Type B pancreatic cell (in vitro differentiated cells): ENCODE measurements around the gene HBG2. TPM values are rescaled to one million over a fixed set of nuclear protein-coding genes. Genes with fewer than 3 reads are reported as not detected.

Experiments used
- DNase-seq: peaks from one replicate; pipeline ENCODE4 v3.0.0; 2021; ENCODE audit warnings: mixed read lengths; ENCODE audit not compliant: unreplicated experiment; ENCODE audit errors: extremely low spot score
- H3K27ac Mint-ChIP-seq: 2 replicates; pipeline ENCODE4 v1.8.0; 2021; ENCODE audit warnings: mild to moderate bottlenecking, mixed read lengths
- H3K27me3 Mint-ChIP-seq: 2 replicates; pipeline ENCODE4 v1.8.0; 2021; ENCODE audit warnings: mixed read lengths
- H3K36me3 Mint-ChIP-seq: 2 replicates; pipeline ENCODE4 v1.8.0; 2021; ENCODE audit warnings: mixed read lengths
- H3K4me1 Mint-ChIP-seq: one replicate; pipeline ENCODE4 v1.8.0; 2021; ENCODE audit warnings: mixed read lengths; ENCODE audit not compliant: unreplicated experiment
- H3K4me3 Mint-ChIP-seq: 2 replicates; pipeline ENCODE4 v1.8.0; 2021; ENCODE audit warnings: mild to moderate bottlenecking, mixed read lengths
- H3K9me3 Mint-ChIP-seq: 2 replicates; pipeline ENCODE4 v1.8.0; 2021; ENCODE audit warnings: mixed read lengths
- total RNA-seq: library from RNA; stranded (reverse); gene quantifications from 2 replicates; pipeline ENCODE4 v1.2.1, GENCODE V29; 2021; ENCODE audit warnings: low replicate concordance
- TF ChIP-seq, protein P1 (sequence below): fragments of 200-600 bp; sonication (generic); conservative IDR thresholded peaks from 2 replicates; pipeline ENCODE4 v1.5.0; 2021; ENCODE audit warnings: antibody characterized with exemption, mild to moderate bottlenecking

The HBG2 gene
- total RNA-seq, 1 donor from 2014 or later, result not detected

DNA sequence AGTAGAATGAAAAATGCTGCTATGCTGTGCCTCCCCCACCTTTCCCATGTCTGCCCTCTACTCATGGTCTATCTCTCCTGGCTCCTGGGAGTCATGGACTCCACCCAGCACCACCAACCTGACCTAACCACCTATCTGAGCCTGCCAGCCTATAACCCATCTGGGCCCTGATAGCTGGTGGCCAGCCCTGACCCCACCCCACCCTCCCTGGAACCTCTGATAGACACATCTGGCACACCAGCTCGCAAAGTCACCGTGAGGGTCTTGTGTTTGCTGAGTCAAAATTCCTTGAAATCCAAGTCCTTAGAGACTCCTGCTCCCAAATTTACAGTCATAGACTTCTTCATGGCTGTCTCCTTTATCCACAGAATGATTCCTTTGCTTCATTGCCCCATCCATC lies 30.1 kb upstream of the HBG2 start:
- no peaks in the 10 kb centered on the region for H3K4me1 Mint-ChIP-seq
- H3K27ac Mint-ChIP-seq, result no peak overlapping the region
- H3K4me3 Mint-ChIP-seq, result no peak overlapping the region
- no peaks in the 10 kb centered on the region for H3K36me3 Mint-ChIP-seq
- DNase-seq, result no peak
- no peaks in the 10 kb centered on the region for H3K27me3 Mint-ChIP-seq
- TF ChIP-seq, protein P1, sequence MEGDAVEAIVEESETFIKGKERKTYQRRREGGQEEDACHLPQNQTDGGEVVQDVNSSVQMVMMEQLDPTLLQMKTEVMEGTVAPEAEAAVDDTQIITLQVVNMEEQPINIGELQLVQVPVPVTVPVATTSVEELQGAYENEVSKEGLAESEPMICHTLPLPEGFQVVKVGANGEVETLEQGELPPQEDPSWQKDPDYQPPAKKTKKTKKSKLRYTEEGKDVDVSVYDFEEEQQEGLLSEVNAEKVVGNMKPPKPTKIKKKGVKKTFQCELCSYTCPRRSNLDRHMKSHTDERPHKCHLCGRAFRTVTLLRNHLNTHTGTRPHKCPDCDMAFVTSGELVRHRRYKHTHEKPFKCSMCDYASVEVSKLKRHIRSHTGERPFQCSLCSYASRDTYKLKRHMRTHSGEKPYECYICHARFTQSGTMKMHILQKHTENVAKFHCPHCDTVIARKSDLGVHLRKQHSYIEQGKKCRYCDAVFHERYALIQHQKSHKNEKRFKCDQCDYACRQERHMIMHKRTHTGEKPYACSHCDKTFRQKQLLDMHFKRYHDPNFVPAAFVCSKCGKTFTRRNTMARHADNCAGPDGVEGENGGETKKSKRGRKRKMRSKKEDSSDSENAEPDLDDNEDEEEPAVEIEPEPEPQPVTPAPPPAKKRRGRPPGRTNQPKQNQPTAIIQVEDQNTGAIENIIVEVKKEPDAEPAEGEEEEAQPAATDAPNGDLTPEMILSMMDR, result no peak
- no peaks in the 10 kb centered on the region for H3K9me3 Mint-ChIP-seq

DNA sequence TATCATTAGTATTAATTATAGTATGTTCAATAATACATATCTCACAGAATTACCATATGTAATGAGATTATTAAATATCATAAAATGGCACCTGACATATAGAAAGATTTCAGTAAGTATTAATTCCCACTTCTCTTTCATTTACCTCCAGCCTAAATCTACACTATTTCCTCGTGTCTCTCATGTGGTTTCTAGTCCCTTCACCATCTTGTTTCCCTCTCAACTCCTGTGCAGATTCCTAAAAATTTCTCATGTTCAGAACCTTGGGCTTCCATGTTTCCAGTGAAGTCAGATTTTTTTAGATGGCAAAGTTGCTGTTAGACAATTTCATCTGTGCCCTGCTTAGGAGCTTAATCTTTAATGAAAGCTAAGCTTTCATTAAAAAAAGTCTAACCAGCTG lies 29.3 kb upstream of the HBG2 start:
- no peak for DNase-seq
- no peak overlapping the region for H3K27ac Mint-ChIP-seq
- H3K27me3 Mint-ChIP-seq, result no peaks in the 10 kb centered on the region
- TF ChIP-seq, protein P1, result no peak
- no peaks in the 10 kb centered on the region for H3K36me3 Mint-ChIP-seq
- no peaks in the 10 kb centered on the region for H3K4me1 Mint-ChIP-seq
- no peak overlapping the region for H3K4me3 Mint-ChIP-seq
- H3K9me3 Mint-ChIP-seq, result no peaks in the 10 kb centered on the region

DNA sequence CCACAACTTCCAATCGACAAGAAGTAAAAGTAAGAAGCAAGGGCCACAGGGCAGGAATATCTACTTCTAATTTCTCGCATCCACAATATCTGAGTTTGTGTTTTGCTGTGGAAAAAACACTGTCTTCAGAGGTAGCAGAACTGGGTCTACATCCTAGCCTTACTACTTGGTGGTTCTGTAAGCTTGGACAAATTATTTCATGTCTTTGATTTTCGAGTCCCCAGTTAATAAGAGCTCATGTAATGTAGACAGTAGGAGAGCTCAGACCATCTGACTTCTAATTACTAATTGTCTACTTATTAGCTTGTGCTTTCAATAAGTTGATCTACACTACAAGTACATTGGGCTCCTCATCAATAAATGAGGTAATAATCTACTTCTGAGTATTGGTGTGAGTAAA lies 28.5 kb upstream of the HBG2 start:
- H3K4me1 Mint-ChIP-seq, result no peaks in the 10 kb centered on the region
- H3K9me3 Mint-ChIP-seq, result no peaks in the 10 kb centered on the region
- DNase-seq, result no peak
- no peaks in the 10 kb centered on the region for H3K27me3 Mint-ChIP-seq
- no peak overlapping the region for H3K4me3 Mint-ChIP-seq
- no peak overlapping the region for H3K27ac Mint-ChIP-seq
- no peaks in the 10 kb centered on the region for H3K36me3 Mint-ChIP-seq
- TF ChIP-seq, protein P1, result no peak

DNA sequence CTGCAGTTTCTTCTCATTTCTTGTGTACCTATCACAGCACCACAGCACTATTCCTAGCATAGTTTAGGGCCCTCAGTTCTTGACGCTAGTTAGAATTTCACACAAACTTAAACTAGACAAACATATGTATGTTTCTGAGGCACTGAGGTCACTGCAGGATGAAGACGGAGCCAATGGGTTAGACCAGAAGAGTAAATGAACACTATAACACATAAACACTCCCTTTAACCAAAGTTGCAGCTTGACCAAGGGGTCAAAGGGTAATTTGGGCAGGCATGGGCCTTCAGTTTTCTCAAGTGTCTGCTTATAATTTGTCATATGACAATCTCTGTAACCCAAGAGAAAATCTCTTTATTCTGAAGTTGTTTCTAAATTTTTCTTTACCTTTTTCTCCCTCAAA lies 28.0 kb upstream of the HBG2 start:
- no peak for DNase-seq
- no peaks in the 10 kb centered on the region for H3K4me1 Mint-ChIP-seq
- H3K9me3 Mint-ChIP-seq, result no peaks in the 10 kb centered on the region
- no peak overlapping the region for H3K27ac Mint-ChIP-seq
- TF ChIP-seq, protein P1, result no peak
- no peaks in the 10 kb centered on the region for H3K36me3 Mint-ChIP-seq
- no peak overlapping the region for H3K4me3 Mint-ChIP-seq
- no peaks in the 10 kb centered on the region for H3K27me3 Mint-ChIP-seq

DNA sequence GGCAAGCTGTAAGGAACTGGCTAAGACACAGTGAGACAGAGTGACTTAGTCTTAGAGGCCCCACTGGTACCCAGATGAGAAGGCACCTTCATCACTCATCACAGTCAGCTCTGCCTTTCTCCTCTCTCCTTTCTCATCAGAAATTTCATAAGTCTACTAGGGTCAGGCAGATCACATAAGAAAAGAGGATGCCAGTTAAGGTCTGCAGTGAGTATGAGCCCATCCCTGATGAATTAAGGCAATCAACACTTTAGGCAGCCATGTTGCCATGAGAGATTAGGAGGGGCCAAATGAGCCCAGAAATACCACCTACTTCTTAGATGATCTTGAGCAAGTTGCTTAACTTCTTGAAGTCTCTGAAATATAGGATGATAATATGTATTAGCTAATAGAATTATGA lies 27.0 kb upstream of the HBG2 start:
- TF ChIP-seq, protein P1, result no peak
- DNase-seq, result no peak
- no peaks in the 10 kb centered on the region for H3K36me3 Mint-ChIP-seq
- no peaks in the 10 kb centered on the region for H3K9me3 Mint-ChIP-seq
- H3K27me3 Mint-ChIP-seq, result no peaks in the 10 kb centered on the region
- H3K27ac Mint-ChIP-seq, result no peak overlapping the region
- no peaks in the 10 kb centered on the region for H3K4me1 Mint-ChIP-seq
- H3K4me3 Mint-ChIP-seq, result no peak overlapping the region

DNA sequence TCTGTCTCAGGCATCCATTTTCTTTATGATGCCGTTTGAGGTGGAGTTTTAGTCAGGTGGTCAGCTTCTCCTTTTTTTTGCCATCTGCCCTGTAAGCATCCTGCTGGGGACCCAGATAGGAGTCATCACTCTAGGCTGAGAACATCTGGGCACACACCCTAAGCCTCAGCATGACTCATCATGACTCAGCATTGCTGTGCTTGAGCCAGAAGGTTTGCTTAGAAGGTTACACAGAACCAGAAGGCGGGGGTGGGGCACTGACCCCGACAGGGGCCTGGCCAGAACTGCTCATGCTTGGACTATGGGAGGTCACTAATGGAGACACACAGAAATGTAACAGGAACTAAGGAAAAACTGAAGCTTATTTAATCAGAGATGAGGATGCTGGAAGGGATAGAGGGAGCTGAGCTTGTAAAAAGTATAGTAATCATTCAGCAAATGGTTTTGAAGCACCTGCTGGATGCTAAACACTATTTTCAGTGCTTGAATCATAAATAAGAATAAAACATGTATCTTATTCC lies 26.1 kb upstream of the HBG2 start:
- DNase-seq, result no peak

More for the DNA sequence above, 26.1 kb upstream of the HBG2 start:
- Mint-ChIP-seq H3K9me3 (no peaks in the 10 kb centered on the region), H3K4me1 (no peaks in the 10 kb centered on the region), H3K4me3 (no peak overlapping the region), H3K36me3 (no peaks in the 10 kb centered on the region), H3K27me3 (no peaks in the 10 kb centered on the region), H3K27ac (no peak overlapping the region)
- TF ChIP-seq, protein P1, result no peak
